Bronchus fibroblast of lung (primary cell): ENCODE results near the gene SMIM10L1. TPM values are rescaled to one million over a fixed set of nuclear protein-coding genes. Genes with fewer than 3 reads are reported as not detected.

ENCODE experiments used
- total RNA-seq: library from RNA; depleted of rRNA; stranded (reverse); fragments of >200 nt; gene quantifications from 2 replicates; pipeline ENCODE4 v1.2.3, GENCODE V29; 2015

Gene SMIM10L1
- total RNA-seq = 5.5 and 5.7 TPM in 2 replicates

DNA sequence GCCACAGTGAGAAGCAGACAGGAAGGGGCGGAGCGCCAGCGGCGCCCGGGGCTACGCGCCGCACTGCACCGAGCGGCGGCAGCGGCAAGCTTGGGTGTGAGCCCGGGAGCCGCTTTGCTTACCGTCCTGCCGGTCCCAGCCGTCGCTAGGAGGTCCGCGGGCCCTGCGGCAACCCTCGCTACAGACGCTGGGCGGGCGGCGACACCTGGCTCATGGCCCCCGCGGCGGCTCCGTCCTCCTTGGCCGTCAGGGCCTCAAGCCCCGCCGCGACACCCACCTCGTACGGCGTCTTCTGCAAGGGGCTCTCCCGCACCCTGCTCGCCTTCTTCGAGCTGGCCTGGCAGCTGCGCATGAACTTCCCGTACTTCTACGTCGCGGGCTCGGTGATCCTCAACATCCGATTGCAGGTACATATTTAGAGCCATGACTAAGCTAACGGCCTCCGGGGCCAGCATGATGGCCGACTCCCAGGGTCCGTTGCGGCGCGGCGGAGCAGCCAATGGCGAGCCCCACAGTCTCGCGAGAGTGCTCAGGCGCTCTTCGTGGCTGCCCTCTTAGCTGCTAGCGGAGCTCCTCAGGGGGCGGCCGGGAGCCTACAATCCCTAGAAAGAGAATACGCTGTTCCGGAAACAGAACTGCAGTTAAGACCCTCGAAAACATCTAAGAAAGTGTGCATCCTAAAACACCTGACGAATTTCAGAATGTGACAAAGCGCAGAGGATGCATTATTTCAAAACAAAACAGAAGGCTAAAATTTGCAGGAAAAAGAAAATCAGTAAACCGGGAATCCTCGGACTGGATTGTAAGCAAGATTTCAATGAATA is at the start of gene SMIM10L1:
SMIM10L1 (plus strand) TSS at position 50 of the 824 bp plus-strand sequence; CDS start at position 213, 163 bp downstream.

DNA sequence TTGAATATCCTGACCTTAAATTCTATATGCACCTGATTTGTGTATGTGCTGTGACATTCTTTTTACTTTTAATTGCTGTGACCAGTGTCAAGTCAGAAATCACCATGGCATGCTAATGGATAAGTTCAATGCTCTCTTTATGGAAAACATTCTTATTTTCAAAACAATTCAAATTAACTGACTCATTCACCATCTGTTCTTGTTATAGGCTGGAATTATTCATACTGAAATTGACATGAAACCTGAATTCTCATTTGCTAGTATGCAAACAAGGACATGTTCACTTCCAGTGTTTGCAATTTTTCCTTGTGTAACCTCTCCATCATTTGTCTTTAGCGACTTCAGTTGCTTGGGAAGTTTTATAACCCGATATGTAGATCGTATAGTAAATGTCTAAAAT is 36.7 kb upstream of the SMIM10L1 start, which contains the start of gene TAS2R30:
TAS2R30 (minus strand) TSS at position 340 of the 400 bp plus-strand sequence. CDS start 400 bp downstream, outside the sequence.

DNA sequence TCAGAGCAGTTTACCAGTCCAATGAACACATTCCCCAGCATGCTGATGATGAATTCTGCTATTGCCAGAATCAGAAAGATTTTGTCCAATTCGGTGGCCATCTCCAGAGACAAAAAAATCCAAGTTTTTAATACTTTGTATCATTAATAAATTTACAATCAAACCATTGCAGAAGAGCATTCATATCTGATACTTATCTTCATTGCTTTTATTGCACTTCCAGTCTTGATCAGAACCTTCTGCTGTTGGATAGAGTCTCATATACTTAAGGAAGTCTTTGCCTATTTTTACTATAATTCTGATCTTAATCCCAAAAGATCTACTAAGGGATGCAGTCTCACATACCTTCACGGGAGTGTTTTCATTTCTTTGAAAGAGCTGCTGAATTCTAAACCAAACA is 15.8 kb downstream of the SMIM10L1 start, which contains the start of gene TAS2R42:
TAS2R42 (minus strand) TSS at position 101 of the 400 bp plus-strand sequence; CDS start at position 101, 0 bp downstream.

Other genes starting within 250 kb of the SMIM10L1 start
- gene PRH2, start 242.0 kb upstream of the SMIM10L1 start, total RNA-seq = 0.30 TPM in 1 of 2 replicates, not detected in the other
- gene TAS2R14, start 231.9 kb upstream of the SMIM10L1 start, total RNA-seq = 0.15 and 1.0 TPM in 2 replicates
- not detected in 2 replicates for gene TAS2R50, start 184.3 kb upstream of the SMIM10L1 start, total RNA-seq
- under 0.01 TPM in 1 of 2 replicates, not detected in the other for gene TAS2R20, start 172.9 kb upstream of the SMIM10L1 start, total RNA-seq
- gene TAS2R19, start 148.6 kb upstream of the SMIM10L1 start, total RNA-seq = 0.30 TPM in 1 of 2 replicates, not detected in the other
- 0.15 and 0.17 TPM in 2 replicates for gene TAS2R31, start 139.8 kb upstream of the SMIM10L1 start, total RNA-seq
- gene TAS2R46, start 108.9 kb upstream of the SMIM10L1 start, total RNA-seq = not detected in 2 replicates
- gene TAS2R43, start 78.9 kb upstream of the SMIM10L1 start, total RNA-seq = 0.15 TPM in 1 of 2 replicates, not detected in the other
- under 0.01 TPM in 1 of 2 replicates, not detected in the other for gene TAS2R30, start 36.5 kb upstream of the SMIM10L1 start, total RNA-seq
- not detected in 2 replicates for gene TAS2R42, start 15.7 kb downstream of the SMIM10L1 start, total RNA-seq
- gene PRB3, start 98.5 kb downstream of the SMIM10L1 start, total RNA-seq = not detected in 2 replicates
- not detected in 2 replicates for gene PRB4, start 139.2 kb downstream of the SMIM10L1 start, total RNA-seq
- not detected in 2 replicates for gene PRB2, start 224.4 kb downstream of the SMIM10L1 start, total RNA-seq